ENCODE results near the gene ZNF318. TPM values are rescaled to one million over a fixed set of nuclear protein-coding genes. Genes with fewer than 3 reads are reported as not detected.

ZNF318 gene
- polyA plus RNA-seq, 2 of the 4 experiments (the other 2 are of a cell fraction) = 5.0 to 9.2 TPM

- TF ChIP-seq CTCF (IDR thresholded peaks at IDR 0.05) (no peak), FOSL2 (IDR thresholded peaks at IDR 0.05) (no peak), FOSL2 (CRISPR knock-in tag; IDR thresholded peaks at IDR 0.05) (no peak)
Measured at GRCh38 chr6:43405354-43405753, 35.9 kb upstream of the ZNF318 start (continued).

- Histone ChIP-seq H3K27ac (no peak overlapping the region), H3K4me1 (no peaks in the 10 kb centered on the region), H3K4me3 (no peak overlapping the region), H3K4me2 (no peak overlapping the region), H3K9me3 (no peaks in the 10 kb centered on the region)
- DNase-seq (ENCODE audit: low read depth in 1 of 2, low spot score in 1 of 2) (peak; percentile 7 to 15), FAIRE-seq (no peak), ATAC-seq (peak; percentile 55 to 62; a peak in 4 of 6 replicates)
- ChIA-PET CTCF (interaction anchor here (0.6 to 1.4 kb wide), 4 partner anchors 11 to 368 kb away, joined by 3 read pairs; no protein-coding TSS in a partner anchor), POLR2A (no interaction called here)
- TF ChIP-seq CHD4 (IDR thresholded peaks at IDR 0.05; ENCODE audit: borderline replicate concordance) (no peak), TP53 (CRISPR knock-in tag; IDR thresholded peaks at IDR 0.05) (no peak), HMGXB4 (CRISPR knock-in tag; IDR thresholded peaks at IDR 0.05; ENCODE audit: borderline replicate concordance) (no peak), POLR2AphosphoS2 (conservative IDR thresholded peaks at IDR 0.05; ENCODE audit: low read length) (no peak), MYC (IDR thresholded peaks at IDR 0.05; ENCODE audit: borderline replicate concordance, low read length) (no peak), JUN (IDR thresholded peaks at IDR 0.05) (no peak), RAD21 (conservative IDR thresholded peaks at IDR 0.05 in 1 of 2, IDR thresholded peaks at IDR 0.05 in 1 of 2) (no peak), HOXB5 (CRISPR knock-in tag; IDR thresholded peaks at IDR 0.05) (no peak), ZFP36 (IDR thresholded peaks at IDR 0.05; ENCODE audit: borderline replicate concordance, partially characterized antibody) (no peak), CBX8 (IDR thresholded peaks at IDR 0.05) (no peak), MAX (IDR thresholded peaks at IDR 0.05) (no peak)
- TF ChIP-seq, protein P1, sequence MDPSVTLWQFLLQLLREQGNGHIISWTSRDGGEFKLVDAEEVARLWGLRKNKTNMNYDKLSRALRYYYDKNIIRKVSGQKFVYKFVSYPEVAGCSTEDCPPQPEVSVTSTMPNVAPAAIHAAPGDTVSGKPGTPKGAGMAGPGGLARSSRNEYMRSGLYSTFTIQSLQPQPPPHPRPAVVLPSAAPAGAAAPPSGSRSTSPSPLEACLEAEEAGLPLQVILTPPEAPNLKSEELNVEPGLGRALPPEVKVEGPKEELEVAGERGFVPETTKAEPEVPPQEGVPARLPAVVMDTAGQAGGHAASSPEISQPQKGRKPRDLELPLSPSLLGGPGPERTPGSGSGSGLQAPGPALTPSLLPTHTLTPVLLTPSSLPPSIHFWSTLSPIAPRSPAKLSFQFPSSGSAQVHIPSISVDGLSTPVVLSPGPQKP (IDR thresholded peaks at IDR 0.05; ENCODE audit: low read depth, low read length) = no peak
- WGBS (ENCODE audit: missing lambda C conversion rate) = 55% methylated on average over 1 of the region's 1 CpG
Measured at GRCh38 chr6:43402820-43403219, 33.4 kb upstream of the ZNF318 start.

DNA sequence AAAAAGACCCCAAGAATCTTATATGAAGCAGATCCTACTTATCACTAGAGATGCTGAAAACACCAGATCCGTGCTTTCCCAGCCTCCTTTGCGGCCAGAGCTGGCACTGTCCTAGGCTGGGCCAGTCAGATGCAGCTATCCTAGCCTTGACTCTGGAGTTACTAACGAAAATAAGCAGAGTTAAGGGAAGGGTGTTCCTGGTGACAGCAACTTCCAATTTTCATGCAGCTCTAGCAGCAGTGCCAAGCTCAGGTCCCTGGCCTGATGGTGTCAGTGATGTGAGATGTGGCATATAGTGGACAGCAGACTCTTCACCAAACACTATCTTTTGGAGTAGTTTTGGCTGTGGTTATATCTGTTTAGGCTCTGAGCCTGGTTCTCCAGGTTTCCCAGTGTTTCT is 32.3 kb upstream of the ZNF318 start:
- H3K4me3 ChIP-seq = no peak overlapping the region
- no peak for TF ChIP-seq FOSB (CRISPR knock-in tag; IDR thresholded peaks at IDR 0.05)
- TF ChIP-seq RAD21 (conservative IDR thresholded peaks at IDR 0.05 in 1 of 2, IDR thresholded peaks at IDR 0.05 in 1 of 2) = no peak
- no peak for TF ChIP-seq MYC (IDR thresholded peaks at IDR 0.05; ENCODE audit: borderline replicate concordance, low read length)
- TF ChIP-seq USF2 (IDR thresholded peaks at IDR 0.05) = no peak
- TF ChIP-seq EHF (CRISPR knock-in tag; IDR thresholded peaks at IDR 0.05) = no peak
- TF ChIP-seq PHF8 (IDR thresholded peaks at IDR 0.05; ENCODE audit: borderline replicate concordance, low read depth) = no peak
- no peak for TF ChIP-seq ESRRA (IDR thresholded peaks at IDR 0.05; ENCODE audit: borderline replicate concordance, low read length)
- no peak for TF ChIP-seq CHD4 (IDR thresholded peaks at IDR 0.05; ENCODE audit: borderline replicate concordance)
- no peak for TF ChIP-seq EP300 (IDR thresholded peaks at IDR 0.05)
- TF ChIP-seq ZFP36 (IDR thresholded peaks at IDR 0.05; ENCODE audit: borderline replicate concordance, partially characterized antibody) = no peak
- TF ChIP-seq CTCF (IDR thresholded peaks at IDR 0.05) = no peak
- no peak for TF ChIP-seq NPAS2 (CRISPR knock-in tag; IDR thresholded peaks at IDR 0.05; ENCODE audit: borderline replicate concordance)
- no peak for TF ChIP-seq KDM5A (IDR thresholded peaks at IDR 0.05)
- TF ChIP-seq, protein P2, sequence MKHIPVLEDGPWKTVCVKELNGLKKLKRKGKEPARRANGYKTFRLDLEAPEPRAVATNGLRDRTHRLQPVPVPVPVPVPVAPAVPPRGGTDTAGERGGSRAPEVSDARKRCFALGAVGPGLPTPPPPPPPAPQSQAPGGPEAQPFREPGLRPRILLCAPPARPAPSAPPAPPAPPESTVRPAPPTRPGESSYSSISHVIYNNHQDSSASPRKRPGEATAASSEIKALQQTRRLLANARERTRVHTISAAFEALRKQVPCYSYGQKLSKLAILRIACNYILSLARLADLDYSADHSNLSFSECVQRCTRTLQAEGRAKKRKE (CRISPR knock-in tag; IDR thresholded peaks at IDR 0.05; ENCODE audit: low read depth) = no peak
- no peak for TF ChIP-seq MAX (IDR thresholded peaks at IDR 0.05)
- no peak for TF ChIP-seq JUNB (IDR thresholded peaks at IDR 0.05)
- no peak for TF ChIP-seq CEBPB (IDR thresholded peaks at IDR 0.05)
- DNase-seq (ENCODE audit: low read depth in 1 of 2, low spot score in 1 of 2) (no peak), FAIRE-seq (no peak), ATAC-seq (no peak)
- ChIA-PET CTCF (no interaction called here), POLR2A (no interaction called here)
- WGBS (ENCODE audit: missing lambda C conversion rate) = 73% methylated on average over 3 of the region's 3 CpGs
- H3K4me2 ChIP-seq = no peak overlapping the region
- H3K27ac ChIP-seq = no peak overlapping the region
- no peaks in the 10 kb centered on the region for H3K9me3 ChIP-seq
- no peaks in the 10 kb centered on the region for H3K4me1 ChIP-seq

Measured in A549 (cell line).